HepG2 (cell line): ENCODE results near the gene PANK4. TPM values are rescaled to one million over a fixed set of nuclear protein-coding genes. Genes with fewer than 3 reads are reported as not detected.

Experiments
- CHCHD3 ChIP-seq: sonication (generic); formaldehyde crosslinking; IDR thresholded peaks from 2 replicates; pipeline ENCODE4 v1.8.0; 2022; ENCODE audit warnings: mild to moderate bottlenecking, missing genetic modification reagents, moderate library complexity
- FOXK2 ChIP-seq: fragments of 450-650 bp; IDR thresholded peaks from 2 replicates; pipeline ENCODE4 v1.6.1; 2016
- NAIF1 ChIP-seq: sonication (generic); formaldehyde crosslinking; IDR thresholded peaks from 2 replicates; pipeline ENCODE4 v1.5.0; 2020; ENCODE audit warnings: mild to moderate bottlenecking, missing genetic modification reagents, borderline replicate concordance
- NFE2L2 ChIP-seq: fragments of 150-350 bp; IDR thresholded peaks from 2 replicates; pipeline ENCODE4 v1.6.1; 2014; ENCODE audit warnings: low read length
- ZNF816 ChIP-seq: sonication (generic); formaldehyde crosslinking; IDR thresholded peaks from 2 replicates; pipeline ENCODE4 v1.8.0; 2022; ENCODE audit warnings: missing genetic modification reagents, mild to moderate bottlenecking, borderline replicate concordance
- ZSCAN22 ChIP-seq: sonication (generic); formaldehyde crosslinking; IDR thresholded peaks from 2 replicates; pipeline ENCODE4 v1.4.0; 2020; ENCODE audit warnings: mild to moderate bottlenecking, missing genetic modification reagents
- polyA plus RNA-seq, 8 experiments: library from polyadenylated mRNA; depleted of rRNA in 3 of 8; stranded (reverse) in 7 of 8; unstranded in 1 of 8; fragments of >200 nt; fragmentation: Illumina TruSeq in 4 of 8; extraction: Trizol in 4 of 8; gene quantifications; 2 replicates each; pipeline versions ENCODE4 v1.2.1 to v1.2.3, GENCODE V29; 2011 to 2016; ENCODE audit warnings: low read depth in 4 of 8, missing spikeins in 1 of 8, mixed read lengths in 1 of 8; ENCODE audit not compliant: insufficient read depth in 1 of 8
- total RNA-seq, 5 experiments: library from RNA; depleted of rRNA; stranded (reverse); fragments of >200 nt; fragmentation: Illumina TruSeq; extraction: Trizol; gene quantifications; 2 replicates each; pipeline ENCODE4 v1.2.3, GENCODE V29; 2016; ENCODE audit warnings: low read depth in 1 of 5
- TF ChIP-seq, protein P1 (sequence below): sonication (generic); formaldehyde crosslinking; IDR thresholded peaks from 2 replicates; pipeline ENCODE4 v1.4.0; 2020; ENCODE audit warnings: missing genetic modification reagents
- TF ChIP-seq, protein P2 (sequence below): sonication (generic); formaldehyde crosslinking; IDR thresholded peaks from 2 replicates; pipeline ENCODE4 v1.8.0; 2022; ENCODE audit warnings: missing genetic modification reagents, mild to moderate bottlenecking, inconsistent platforms, borderline replicate concordance
- TF ChIP-seq, protein P3 (sequence below), 2 experiments: sonication (generic) in 1 of 2; formaldehyde crosslinking in 1 of 2; IDR thresholded peaks; 2 replicates each; pipeline versions ENCODE4 v1.4.0 to v1.6.1; 2016 to 2020; ENCODE audit warnings: borderline replicate concordance in 1 of 2, low read depth in 1 of 2, mild to moderate bottlenecking in 1 of 2, missing genetic modification reagents in 1 of 2
- TF ChIP-seq, protein P4 (sequence below): IDR thresholded peaks from 2 replicates; pipeline ENCODE4 v1.6.1; 2012; ENCODE audit warnings: low read depth, low read length, improper control_type of control experiment
- TF ChIP-seq, protein P5 (sequence below): sonication (generic); formaldehyde crosslinking; IDR thresholded peaks from 2 replicates; pipeline ENCODE4 v1.4.0; 2020; ENCODE audit warnings: mild to moderate bottlenecking, missing genetic modification reagents

PANK4 gene
- total and polyA plus RNA-seq, 2 of the 13 experiments (the other 11 are each of a cell fraction or from before 2014, with no cell fraction given): 17.4 to 19.3 TPM

DNA sequence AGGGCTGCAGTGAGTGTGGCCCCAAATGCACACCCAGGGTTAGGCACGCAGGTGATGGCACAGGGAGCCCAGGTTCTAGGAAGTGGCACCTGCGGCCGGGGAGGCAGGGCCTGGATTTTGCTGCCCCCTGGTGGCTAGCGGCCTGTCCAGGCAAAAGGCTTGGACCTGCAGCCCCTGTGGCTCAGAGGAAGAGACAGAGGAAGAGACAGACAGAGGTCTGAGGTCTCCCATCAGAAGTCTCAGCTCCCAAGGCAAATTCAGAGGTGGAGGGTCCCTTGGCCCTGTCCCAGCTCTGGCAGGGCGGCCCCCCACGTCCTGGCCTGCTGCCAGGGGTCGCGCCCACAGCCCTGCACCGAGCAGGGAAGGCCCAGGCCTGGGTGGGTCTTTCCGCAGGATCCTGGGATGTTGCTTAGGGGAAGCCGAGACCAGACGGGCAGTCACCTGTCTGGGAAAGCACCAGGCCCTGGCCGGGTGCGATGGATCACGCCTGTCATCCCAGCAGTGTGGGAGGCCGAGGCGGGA is 21.7 kb upstream of the PANK4 start (continued):
- TF ChIP-seq NAIF1 (CRISPR knock-in tag): no peak
- TF ChIP-seq, protein P1, sequence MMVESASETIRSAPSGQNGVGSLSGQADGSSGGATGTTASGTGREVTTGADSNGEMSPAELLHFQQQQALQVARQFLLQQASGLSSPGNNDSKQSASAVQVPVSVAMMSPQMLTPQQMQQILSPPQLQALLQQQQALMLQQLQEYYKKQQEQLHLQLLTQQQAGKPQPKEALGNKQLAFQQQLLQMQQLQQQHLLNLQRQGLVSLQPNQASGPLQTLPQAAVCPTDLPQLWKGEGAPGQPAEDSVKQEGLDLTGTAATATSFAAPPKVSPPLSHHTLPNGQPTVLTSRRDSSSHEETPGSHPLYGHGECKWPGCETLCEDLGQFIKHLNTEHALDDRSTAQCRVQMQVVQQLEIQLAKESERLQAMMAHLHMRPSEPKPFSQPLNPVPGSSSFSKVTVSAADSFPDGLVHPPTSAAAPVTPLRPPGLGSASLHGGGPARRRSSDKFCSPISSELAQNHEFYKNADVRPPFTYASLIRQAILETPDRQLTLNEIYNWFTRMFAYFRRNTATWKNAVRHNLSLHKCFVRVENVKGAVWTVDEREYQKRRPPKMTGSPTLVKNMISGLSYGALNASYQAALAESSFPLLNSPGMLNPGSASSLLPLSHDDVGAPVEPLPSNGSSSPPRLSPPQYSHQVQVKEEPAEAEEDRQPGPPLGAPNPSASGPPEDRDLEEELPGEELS (CRISPR knock-in tag): no peak
- no peak for TF ChIP-seq FOXK2
- no peak for TF ChIP-seq CHCHD3 (CRISPR knock-in tag)
- TF ChIP-seq ZNF816 (CRISPR knock-in tag): no peak
- no peak for TF ChIP-seq NFE2L2
- TF ChIP-seq, protein P2, sequence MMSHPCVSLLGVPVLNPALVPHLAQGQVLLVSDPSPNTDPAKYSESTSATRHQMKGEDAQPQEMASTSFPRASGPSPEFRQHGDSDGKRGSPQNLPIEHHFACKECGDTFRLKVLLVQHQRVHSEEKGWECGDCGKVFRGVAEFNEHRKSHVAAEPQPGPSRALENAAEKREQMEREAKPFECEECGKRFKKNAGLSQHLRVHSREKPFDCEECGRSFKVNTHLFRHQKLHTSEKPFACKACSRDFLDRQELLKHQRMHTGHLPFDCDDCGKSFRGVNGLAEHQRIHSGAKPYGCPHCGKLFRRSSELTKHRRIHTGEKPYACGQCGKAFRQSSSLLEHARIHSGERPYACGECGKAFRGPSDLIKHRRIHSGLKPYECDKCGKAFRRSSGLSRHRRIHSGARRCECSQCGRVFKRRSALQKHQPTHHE (CRISPR knock-in tag): no peak
- TF ChIP-seq, protein P3, sequence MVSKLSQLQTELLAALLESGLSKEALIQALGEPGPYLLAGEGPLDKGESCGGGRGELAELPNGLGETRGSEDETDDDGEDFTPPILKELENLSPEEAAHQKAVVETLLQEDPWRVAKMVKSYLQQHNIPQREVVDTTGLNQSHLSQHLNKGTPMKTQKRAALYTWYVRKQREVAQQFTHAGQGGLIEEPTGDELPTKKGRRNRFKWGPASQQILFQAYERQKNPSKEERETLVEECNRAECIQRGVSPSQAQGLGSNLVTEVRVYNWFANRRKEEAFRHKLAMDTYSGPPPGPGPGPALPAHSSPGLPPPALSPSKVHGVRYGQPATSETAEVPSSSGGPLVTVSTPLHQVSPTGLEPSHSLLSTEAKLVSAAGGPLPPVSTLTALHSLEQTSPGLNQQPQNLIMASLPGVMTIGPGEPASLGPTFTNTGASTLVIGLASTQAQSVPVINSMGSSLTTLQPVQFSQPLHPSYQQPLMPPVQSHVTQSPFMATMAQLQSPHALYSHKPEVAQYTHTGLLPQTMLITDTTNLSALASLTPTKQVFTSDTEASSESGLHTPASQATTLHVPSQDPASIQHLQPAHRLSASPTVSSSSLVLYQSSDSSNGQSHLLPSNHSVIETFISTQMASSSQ (IDR thresholded peaks at IDR 0.05; ENCODE audit: low read depth): no peak
- TF ChIP-seq, protein P3 (CRISPR knock-in tag; IDR thresholded peaks at IDR 0.05; ENCODE audit: borderline replicate concordance): no peak
- TF ChIP-seq, protein P4, sequence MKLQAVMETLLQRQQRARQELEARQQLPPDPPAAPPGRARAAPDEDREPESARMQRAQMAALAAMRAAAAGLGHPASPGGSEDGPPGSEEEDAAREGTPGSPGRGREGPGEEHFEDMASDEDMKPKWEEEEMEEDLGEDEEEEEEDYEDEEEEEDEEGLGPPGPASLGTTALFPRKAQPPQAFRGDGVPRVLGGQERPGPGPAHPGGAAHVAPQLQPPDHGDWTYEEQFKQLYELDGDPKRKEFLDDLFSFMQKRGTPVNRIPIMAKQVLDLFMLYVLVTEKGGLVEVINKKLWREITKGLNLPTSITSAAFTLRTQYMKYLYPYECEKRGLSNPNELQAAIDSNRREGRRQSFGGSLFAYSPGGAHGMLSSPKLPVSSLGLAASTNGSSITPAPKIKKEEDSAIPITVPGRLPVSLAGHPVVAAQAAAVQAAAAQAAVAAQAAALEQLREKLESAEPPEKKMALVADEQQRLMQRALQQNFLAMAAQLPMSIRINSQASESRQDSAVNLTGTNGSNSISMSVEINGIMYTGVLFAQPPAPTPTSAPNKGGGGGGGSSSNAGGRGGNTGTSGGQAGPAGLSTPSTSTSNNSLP: no peak
- TF ChIP-seq ZSCAN22 (CRISPR knock-in tag): no peak
- TF ChIP-seq, protein P5, sequence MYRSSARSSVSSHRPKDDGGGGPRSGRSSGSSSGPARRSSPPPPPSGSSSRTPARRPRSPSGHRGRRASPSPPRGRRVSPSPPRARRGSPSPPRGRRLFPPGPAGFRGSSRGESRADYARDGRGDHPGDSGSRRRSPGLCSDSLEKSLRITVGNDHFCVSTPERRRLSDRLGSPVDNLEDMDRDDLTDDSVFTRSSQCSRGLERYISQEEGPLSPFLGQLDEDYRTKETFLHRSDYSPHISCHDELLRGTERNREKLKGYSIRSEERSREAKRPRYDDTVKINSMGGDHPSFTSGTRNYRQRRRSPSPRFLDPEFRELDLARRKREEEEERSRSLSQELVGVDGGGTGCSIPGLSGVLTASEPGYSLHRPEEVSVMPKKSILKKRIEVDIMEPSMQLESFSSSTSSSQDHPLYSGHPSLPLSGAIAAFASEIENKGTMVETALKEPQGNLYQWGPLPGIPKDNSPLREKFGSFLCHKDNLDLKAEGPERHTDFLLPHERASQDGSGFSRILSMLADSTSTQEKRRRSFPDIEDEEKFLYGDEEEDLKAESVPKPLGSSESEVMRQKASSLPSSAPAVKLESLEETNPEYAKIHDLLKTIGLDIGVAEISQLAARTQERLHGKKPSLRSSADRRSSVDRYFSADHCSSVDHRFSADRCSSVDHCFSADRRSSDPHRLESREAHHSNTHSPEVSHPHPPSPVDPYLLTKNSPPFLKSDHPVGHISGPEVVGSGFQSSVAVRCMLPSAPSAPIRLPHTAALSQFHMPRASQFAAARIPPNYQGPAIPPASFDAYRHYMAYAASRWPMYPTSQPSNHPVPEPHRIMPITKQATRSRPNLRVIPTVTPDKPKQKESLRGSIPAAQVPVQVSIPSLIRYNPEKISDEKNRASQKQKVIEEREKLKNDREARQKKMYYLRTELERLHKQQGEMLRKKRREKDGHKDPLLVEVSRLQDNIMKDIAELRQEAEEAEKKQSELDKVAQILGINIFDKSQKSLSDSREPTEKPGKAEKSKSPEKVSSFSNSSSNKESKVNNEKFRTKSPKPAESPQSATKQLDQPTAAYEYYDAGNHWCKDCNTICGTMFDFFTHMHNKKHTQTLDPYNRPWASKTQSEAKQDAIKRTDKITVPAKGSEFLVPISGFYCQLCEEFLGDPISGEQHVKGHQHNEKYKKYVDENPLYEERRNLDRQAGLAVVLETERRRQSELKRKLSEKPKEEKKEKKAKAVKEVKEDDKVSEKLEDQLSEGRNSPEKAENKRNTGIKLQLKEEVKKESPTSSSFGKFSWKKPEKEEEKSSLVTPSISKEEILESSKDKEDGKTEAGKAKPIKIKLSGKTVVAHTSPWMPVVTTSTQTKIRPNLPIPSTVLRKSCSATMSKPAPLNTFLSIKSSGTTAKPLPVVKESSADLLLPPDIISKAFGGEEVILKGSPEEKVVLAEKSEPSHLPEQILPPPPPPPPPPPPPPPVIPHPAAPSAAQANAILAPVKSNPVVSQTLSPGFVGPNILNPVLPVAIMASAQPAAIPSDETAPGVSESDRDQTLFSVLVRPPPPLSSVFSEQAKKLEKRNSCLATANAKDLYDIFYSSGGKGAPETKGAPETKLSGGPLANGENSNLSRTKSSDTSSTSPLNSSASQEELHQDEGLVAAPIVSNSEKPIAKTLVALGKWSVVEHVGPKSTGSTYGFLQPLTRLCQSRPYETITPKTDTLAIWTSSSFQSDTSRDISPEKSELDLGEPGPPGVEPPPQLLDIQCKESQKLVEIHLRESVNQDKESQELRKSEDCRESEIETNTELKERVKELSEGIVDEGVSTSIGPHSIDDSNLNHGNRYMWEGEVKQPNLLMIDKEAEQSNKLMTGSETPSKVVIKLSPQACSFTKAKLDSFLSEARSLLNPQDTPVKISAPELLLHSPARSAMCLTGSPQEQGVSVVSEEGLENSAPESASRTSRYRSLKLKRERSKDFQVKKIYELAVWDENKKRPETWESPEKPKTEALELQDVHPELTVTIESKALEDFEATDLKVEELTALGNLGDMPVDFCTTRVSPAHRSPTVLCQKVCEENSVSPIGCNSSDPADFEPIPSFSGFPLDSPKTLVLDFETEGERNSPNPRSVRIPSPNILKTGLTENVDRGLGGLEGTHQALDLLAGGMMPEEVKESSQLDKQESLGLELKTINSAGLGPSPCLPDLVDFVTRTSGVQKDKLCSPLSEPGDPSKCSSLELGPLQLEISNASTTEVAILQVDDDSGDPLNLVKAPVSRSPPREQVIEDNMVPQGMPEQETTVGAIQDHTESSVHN (CRISPR knock-in tag): no peak
